Body of pancreas (tissue), 4 donors: ENCODE data around the gene FBXL4. TPM values are rescaled to one million over a fixed set of nuclear protein-coding genes. Genes with fewer than 3 reads are reported as not detected.
"Not testable (repeated sequence)": the region's sequence is repeated elsewhere in the genome, so short reads cannot be mapped to it uniquely, and the experiment has no call there.

ENCODE experiments used
- ATAC-seq: fragments of 150-250 bp; one replicate; pipeline ENCODE4 v1.9.1; 2016
- DNase-seq, 4 donors: peaks; one replicate each; pipeline ENCODE4 v3.0.0-alpha.2; 2019
- H3K27ac ChIP-seq, 4 donors: fragments of 200-600 bp; sonication (generic); 1 replicate in 3 of 4; 2 replicates in 1 of 4; pipeline versions ENCODE4 v1.5.1 to v1.6.1; 2016 to 2019; ENCODE audit warnings: mild to moderate bottlenecking in 1 of 4, mixed read lengths in 1 of 4, moderate library complexity in 1 of 4
- H3K27me3 ChIP-seq, 2 donors: fragments of 200-600 bp; sonication (generic); one replicate each; pipeline ENCODE4 v1.6.0; 2016; ENCODE audit warnings: mild to moderate bottlenecking in 1 of 2
- H3K36me3 ChIP-seq, 2 donors: fragments of 200-600 bp; sonication (generic); replicated peaks in 1 of 2; 2 replicates each; pipeline ENCODE4 v1.5.1; 2016; ENCODE audit warnings: low read depth in 2 of 2; ENCODE audit not compliant: insufficient read depth in 1 of 2
- H3K4me1 ChIP-seq: fragments of 200-600 bp; sonication (generic); one replicate; pipeline ENCODE4 v1.6.0; 2016
- H3K4me3 ChIP-seq, 2 donors: fragments of 200-600 bp; sonication (generic); 1 replicate in 1 of 2; 2 replicates in 1 of 2; pipeline ENCODE4 v1.5.1; 2016 to 2019
- H3K9me3 ChIP-seq, 3 donors: fragments of 200-600 bp; sonication (generic); 1 replicate in 2 of 3; 2 replicates in 1 of 3; pipeline ENCODE4 v1.5.1; 2016
- CTCF ChIP-seq, 7 experiments: fragments of 450-650 bp in 4 of 7; fragments of 200-600 bp in 3 of 7; sonication (generic) in 3 of 7; IDR thresholded peaks; one replicate each; pipeline ENCODE4 v1.5.1; 2016 to 2019; ENCODE audit warnings: antibody characterized with exemption in 7 of 7
- POLR2A ChIP-seq, 3 donors: fragments of 450-650 bp; IDR thresholded peaks; one replicate each; pipeline ENCODE4 v1.6.1; 2016; ENCODE audit warnings: antibody characterized with exemption in 3 of 3, mild to moderate bottlenecking in 2 of 3
- WGBS, 2 donors: methylation state at CpG; one replicate each; pipeline ENCODE4 v1.1.5; 2017; 5-methylcytosine and 5-hydroxymethylcytosine counted together
- intact Hi-C: fragments of 100-400 bp; cut with DNase I; formaldehyde crosslinking; loops from one replicate; pipeline ENCODE4 v1.15.1; 2023
- total RNA-seq, 2 donors: library from RNA; depleted of rRNA; stranded (reverse); fragments of >200 nt; gene quantifications; one replicate each; pipeline ENCODE4 v1.1.0, GENCODE V29; 2016

Gene FBXL4
- total RNA-seq, 2 donors from 2014 or later, result 9.9 to 22.8 TPM

- TF ChIP-seq CTCF (IDR thresholded peaks at IDR 0.05) (no peak), POLR2A (IDR thresholded peaks at IDR 0.05) (no peak)
- DNase-seq (no peak), ATAC-seq (no peak)
- Histone ChIP-seq H3K27me3 (no peaks in the 10 kb centered on the region), H3K4me3 (no peak overlapping the region), H3K36me3 (peaks cover 0 to 5% of the 10 kb centered on the region in 2 donors), H3K27ac (no peak overlapping the region), H3K4me1 (no peaks in the 10 kb centered on the region), H3K9me3 (no peaks in the 10 kb centered on the region)
- intact Hi-C loops, result no loop called here
- WGBS, 2 donors, result 95 to 100% methylated on average over 1 of the region's 1 CpG
These were observed 38.5 kb downstream of the FBXL4 start for GRCh38 chr6:98909236-98909635.

- DNase-seq, H3K36me3 ChIP-seq, H3K27ac ChIP-seq, intact Hi-C loops, H3K27me3 ChIP-seq, H3K9me3 ChIP-seq, H3K4me1 ChIP-seq, H3K4me3 ChIP-seq, ATAC-seq: not testable (repeated sequence)
- 100% methylated on average over 1 of the region's 1 CpG for WGBS, 2 donors
These were observed 41.4 kb downstream of the FBXL4 start for GRCh38 chr6:98906342-98906741.

GRCh38 chr6:98905759-98906158 lies 42.0 kb downstream of the FBXL4 start:
- no peaks in the 10 kb centered on the region for H3K27me3 ChIP-seq
- no peaks in the 10 kb centered on the region for H3K4me1 ChIP-seq
- 88 to 94% methylated on average over 4 of the region's 4 CpGs for WGBS, 2 donors
- H3K4me3 ChIP-seq, result no peak overlapping the region
- no peak overlapping the region for H3K27ac ChIP-seq
- intact Hi-C loops, result no loop called here
- H3K9me3 ChIP-seq, result no peaks in the 10 kb centered on the region
- ATAC-seq (no peak), DNase-seq (no peak)
- peaks cover 0 to 8% of the 10 kb centered on the region in 2 donors for H3K36me3 ChIP-seq
- TF ChIP-seq CTCF (IDR thresholded peaks at IDR 0.05) (no peak), POLR2A (IDR thresholded peaks at IDR 0.05) (no peak)

- TF ChIP-seq CTCF (IDR thresholded peaks at IDR 0.05) (no peak), POLR2A (IDR thresholded peaks at IDR 0.05) (no peak)
- intact Hi-C loops, result no loop called here
- Histone ChIP-seq H3K27me3 (no peaks in the 10 kb centered on the region), H3K9me3 (no peaks in the 10 kb centered on the region), H3K27ac (no peak overlapping the region), H3K4me1 (no peaks in the 10 kb centered on the region), H3K36me3 (peaks cover 2 to 8% of the 10 kb centered on the region in 2 donors), H3K4me3 (no peak overlapping the region)
- DNase-seq, result no peak
- no peak for ATAC-seq
These were observed 43.6 kb downstream of the FBXL4 start for GRCh38 chr6:98904096-98904495.

- Histone ChIP-seq H3K4me3 (no peak overlapping the region), H3K27ac (no peak overlapping the region), H3K27me3 (no peaks in the 10 kb centered on the region), H3K4me1 (no peaks in the 10 kb centered on the region), H3K9me3 (no peaks in the 10 kb centered on the region), H3K36me3 (peaks cover 7% of the 10 kb centered on the region in 2 donors)
- TF ChIP-seq CTCF (IDR thresholded peaks at IDR 0.05), result no peak
- TF ChIP-seq POLR2A (IDR thresholded peaks at IDR 0.05), result no peak
- no peak for DNase-seq
- 89 to 93% methylated on average over 2 of the region's 2 CpGs for WGBS, 2 donors
- ATAC-seq, result no peak
- intact Hi-C loops, result no loop called here
These were observed 47.0 kb downstream of the FBXL4 start for GRCh38 chr6:98900706-98901105.
